OCI-LY1 (cell line): ENCODE data around the gene PTCH1.

Experiments used
- H2AFZ ChIP-seq: fragments of 200-600 bp; sonication (generic), shearing (Covaris generic); 2 replicates; pipeline ENCODE4 v1.6.0; 2014; ENCODE audit warnings: antibody characterized with exemption, mild to moderate bottlenecking, low read length
- H3F3A ChIP-seq: fragments of 200-600 bp; sonication (generic), shearing (Covaris generic); 2 replicates; pipeline ENCODE4 v1.6.0; 2014; ENCODE audit warnings: mild to moderate bottlenecking, antibody characterized with exemption, low read length, moderate library complexity; ENCODE audit not compliant: insufficient read depth
- H3K27ac ChIP-seq: fragments of 200-600 bp; sonication (generic); 2 replicates; pipeline ENCODE4 v1.5.1; 2014; ENCODE audit warnings: low read length, mixed run types, mild to moderate bottlenecking, low read depth; ENCODE audit not compliant: poor library complexity, severe bottlenecking
- H3K27me3 ChIP-seq: fragments of 200-600 bp; sonication (generic); 2 replicates; pipeline ENCODE4 v1.6.0; 2014; ENCODE audit warnings: antibody characterized with exemption, mild to moderate bottlenecking, low read length, moderate library complexity; ENCODE audit not compliant: insufficient read depth
- H3K36me3 ChIP-seq: fragments of 200-600 bp; sonication (generic); 2 replicates; pipeline ENCODE4 v1.6.1; 2014; ENCODE audit warnings: mild to moderate bottlenecking, antibody characterized with exemption, low read length, moderate library complexity, mixed read lengths; ENCODE audit not compliant: insufficient read depth
- H3K4me1 ChIP-seq: fragments of 200-600 bp; sonication (generic); 2 replicates; pipeline ENCODE4 v1.5.1; 2014; ENCODE audit warnings: mild to moderate bottlenecking, low read length, moderate library complexity; ENCODE audit not compliant: insufficient read depth, severe bottlenecking
- H3K4me2 ChIP-seq: fragments of 200-600 bp; sonication (generic), shearing (Covaris generic); 2 replicates; pipeline ENCODE4 v1.6.1; 2014; ENCODE audit warnings: low read length
- H3K4me3 ChIP-seq: fragments of 200-600 bp; sonication (generic); 2 replicates; pipeline ENCODE4 v1.5.1; 2014; ENCODE audit warnings: low read length, low read depth, mild to moderate bottlenecking, mixed read lengths; ENCODE audit not compliant: poor library complexity, severe bottlenecking
- H3K79me2 ChIP-seq: fragments of 200-600 bp; shearing (Covaris generic); 2 replicates; pipeline ENCODE4 v1.6.1; 2016; ENCODE audit warnings: mixed run types, low read length, mixed read lengths; ENCODE audit not compliant: insufficient read depth
- H3K9ac ChIP-seq: fragments of 200-600 bp; sonication (generic), shearing (Covaris generic); 2 replicates; pipeline ENCODE4 v1.6.1; 2014; ENCODE audit warnings: mild to moderate bottlenecking, low read length, mixed read lengths
- H3K9me2 ChIP-seq: fragments of 200-600 bp; sonication (generic), shearing (Covaris generic); 2 replicates; pipeline ENCODE4 v1.6.1; 2014; ENCODE audit warnings: low read depth, mild to moderate bottlenecking, low read length, mixed read lengths
- H3K9me3 ChIP-seq: fragments of 200-600 bp; shearing (Covaris generic); 2 replicates; pipeline ENCODE4 v1.6.1; 2014; ENCODE audit warnings: low read length, mixed read lengths
- H4K20me1 ChIP-seq: fragments of 200-600 bp; sonication (generic), shearing (Covaris generic); 2 replicates; pipeline ENCODE4 v1.6.0; 2016; ENCODE audit warnings: mild to moderate bottlenecking, low read length; ENCODE audit not compliant: insufficient read depth
- CTCF ChIP-seq: fragments of 200-600 bp; sonication (generic), shearing (Covaris generic); IDR thresholded peaks from 2 replicates; pipeline ENCODE4 v1.5.1; 2017; ENCODE audit warnings: mild to moderate bottlenecking, antibody characterized with exemption, low read length, moderate library complexity, mixed read lengths
- EZH2 ChIP-seq: fragments of 200-600 bp; sonication (generic), shearing (Covaris generic); IDR thresholded peaks from 2 replicates; pipeline ENCODE4 v1.8.0; 2017; ENCODE audit warnings: borderline replicate concordance, mixed run types, mild to moderate bottlenecking, antibody characterized with exemption, low read length, moderate library complexity, mixed read lengths

Gene PTCH1

GRCh38 chr9:95463148-95464060, 53.4 kb downstream of the PTCH1 start:
- TF ChIP-seq EZH2 (no peak), CTCF (no peak)
- H2AFZ ChIP-seq: no peak overlapping the region
- peaks cover 84% of the 10 kb centered on the region for H3K36me3 ChIP-seq
- peak overlapping the region; percentile 54 for H3K4me3 ChIP-seq
- no peaks in the 10 kb centered on the region for H3K27me3 ChIP-seq
- H3K4me1 ChIP-seq: peaks cover 44% of the 10 kb centered on the region
- no peaks in the 10 kb centered on the region for H3K79me2 ChIP-seq
- no peaks in the 10 kb centered on the region for H3K9me2 ChIP-seq
- 0 out of 2 replicates have a peak, but pooled peaks cover 3% of the 10 kb centered on the region for H3F3A ChIP-seq
- no peaks in the 10 kb centered on the region for H3K9me3 ChIP-seq
- peak overlapping the region; percentile 100 for H3K27ac ChIP-seq
- H3K4me2 ChIP-seq: peak overlapping the region; percentile 87
- no peaks in the 10 kb centered on the region for H4K20me1 ChIP-seq
- peak overlapping the region; percentile 74 for H3K9ac ChIP-seq

GRCh38 chr9:95462249-95463147, 54.3 kb downstream of the PTCH1 start:
- Histone ChIP-seq H3K27ac (peak overlapping the region; percentile 100), H3K4me1 (peaks cover 44% of the 10 kb centered on the region), H2AFZ (no peak overlapping the region), H3K36me3 (peaks cover 85% of the 10 kb centered on the region), H3K9me3 (no peaks in the 10 kb centered on the region), H3K4me3 (peak overlapping the region; percentile 54), H3K9me2 (no peaks in the 10 kb centered on the region), H3K4me2 (peak overlapping the region; percentile 87), H4K20me1 (no peaks in the 10 kb centered on the region), H3F3A (0 out of 2 replicates have a peak, but pooled peaks cover 3% of the 10 kb centered on the region), H3K79me2 (no peaks in the 10 kb centered on the region), H3K27me3 (no peaks in the 10 kb centered on the region), H3K9ac (peak overlapping the region; percentile 74)
- TF ChIP-seq CTCF: no peak
- no peak for TF ChIP-seq EZH2

GRCh38 chr9:95461448-95462248, 55.1 kb downstream of the PTCH1 start:
- H3K4me2 ChIP-seq: peak overlapping the region; percentile 76

More at GRCh38 chr9:95461448-95462248, 55.1 kb downstream of the PTCH1 start:
- Histone ChIP-seq H3K9ac (peak overlapping the region; percentile 60), H3K27me3 (no peaks in the 10 kb centered on the region), H3K9me2 (no peaks in the 10 kb centered on the region), H3K9me3 (no peaks in the 10 kb centered on the region), H3K36me3 (peaks cover 84% of the 10 kb centered on the region), H3K4me3 (peak overlapping the region; percentile 48), H2AFZ (no peak overlapping the region), H4K20me1 (no peaks in the 10 kb centered on the region), H3K4me1 (peaks cover 44% of the 10 kb centered on the region), H3K79me2 (no peaks in the 10 kb centered on the region), H3K27ac (peak overlapping the region; percentile 100), H3F3A (0 out of 2 replicates have a peak, but pooled peaks cover 3% of the 10 kb centered on the region)
- no peak for TF ChIP-seq EZH2
- TF ChIP-seq CTCF: no peak
